Measurements from ENCODE around the gene FADS2.
"Not testable (repeated sequence)": the region's sequence is repeated elsewhere in the genome, so short reads cannot be mapped to it uniquely, and the experiment has no call there.

FADS2 gene

GRCh38 chr11:61879152-61879551 is 51.1 kb downstream of the FADS2 start:
- TF ChIP-seq, protein P1, sequence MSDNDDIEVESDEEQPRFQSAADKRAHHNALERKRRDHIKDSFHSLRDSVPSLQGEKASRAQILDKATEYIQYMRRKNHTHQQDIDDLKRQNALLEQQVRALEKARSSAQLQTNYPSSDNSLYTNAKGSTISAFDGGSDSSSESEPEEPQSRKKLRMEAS (IDR thresholded peaks at IDR 0.05; ENCODE audit: low read depth, low read length), result no peak
- TF ChIP-seq MYC (IDR thresholded peaks at IDR 0.05; ENCODE audit: low read depth, low read length), result no peak
- TF ChIP-seq, protein P2, sequence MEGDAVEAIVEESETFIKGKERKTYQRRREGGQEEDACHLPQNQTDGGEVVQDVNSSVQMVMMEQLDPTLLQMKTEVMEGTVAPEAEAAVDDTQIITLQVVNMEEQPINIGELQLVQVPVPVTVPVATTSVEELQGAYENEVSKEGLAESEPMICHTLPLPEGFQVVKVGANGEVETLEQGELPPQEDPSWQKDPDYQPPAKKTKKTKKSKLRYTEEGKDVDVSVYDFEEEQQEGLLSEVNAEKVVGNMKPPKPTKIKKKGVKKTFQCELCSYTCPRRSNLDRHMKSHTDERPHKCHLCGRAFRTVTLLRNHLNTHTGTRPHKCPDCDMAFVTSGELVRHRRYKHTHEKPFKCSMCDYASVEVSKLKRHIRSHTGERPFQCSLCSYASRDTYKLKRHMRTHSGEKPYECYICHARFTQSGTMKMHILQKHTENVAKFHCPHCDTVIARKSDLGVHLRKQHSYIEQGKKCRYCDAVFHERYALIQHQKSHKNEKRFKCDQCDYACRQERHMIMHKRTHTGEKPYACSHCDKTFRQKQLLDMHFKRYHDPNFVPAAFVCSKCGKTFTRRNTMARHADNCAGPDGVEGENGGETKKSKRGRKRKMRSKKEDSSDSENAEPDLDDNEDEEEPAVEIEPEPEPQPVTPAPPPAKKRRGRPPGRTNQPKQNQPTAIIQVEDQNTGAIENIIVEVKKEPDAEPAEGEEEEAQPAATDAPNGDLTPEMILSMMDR (IDR thresholded peaks at IDR 0.05; ENCODE audit: low read depth, low read length), result no peak
- TF ChIP-seq POLR2A (IDR thresholded peaks at IDR 0.05; ENCODE audit: extremely low read depth, insufficient read length), result no peak
- no peak overlapping the region for H3K4me3 ChIP-seq (ENCODE audit: low read depth, low read length)
- DNase-seq (ENCODE audit: low read depth), result no peak

DNA sequence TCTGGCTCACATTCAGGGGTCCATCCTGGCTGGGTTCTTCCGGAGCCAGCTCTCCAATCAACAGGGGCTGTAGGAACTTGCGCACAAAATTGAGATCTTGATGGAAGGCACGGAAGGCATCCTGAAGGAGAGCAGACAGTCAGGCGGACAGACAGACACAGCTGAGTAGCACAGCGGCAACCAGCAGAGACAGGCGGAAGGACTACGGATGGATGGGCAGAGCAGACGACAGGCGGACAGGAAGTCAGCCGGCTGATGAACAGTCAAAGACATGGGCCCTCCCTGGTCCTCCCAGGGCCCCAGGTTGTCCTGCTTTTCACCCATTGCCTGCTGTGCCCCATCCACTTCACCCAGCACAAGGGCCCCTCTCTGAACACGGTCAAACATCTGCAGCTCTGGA is 51.9 kb downstream of the FADS2 start:
- DNase-seq (ENCODE audit: low read depth), result no peak
- H3K4me3 ChIP-seq (ENCODE audit: low read depth, low read length), result no peak overlapping the region
- TF ChIP-seq, protein P2 (IDR thresholded peaks at IDR 0.05; ENCODE audit: low read depth, low read length), result no peak
- TF ChIP-seq POLR2A (IDR thresholded peaks at IDR 0.05; ENCODE audit: extremely low read depth, insufficient read length), result no peak
- TF ChIP-seq, protein P1 (IDR thresholded peaks at IDR 0.05; ENCODE audit: low read depth, low read length), result no peak
- no peak for TF ChIP-seq MYC (IDR thresholded peaks at IDR 0.05; ENCODE audit: low read depth, low read length)

DNA sequence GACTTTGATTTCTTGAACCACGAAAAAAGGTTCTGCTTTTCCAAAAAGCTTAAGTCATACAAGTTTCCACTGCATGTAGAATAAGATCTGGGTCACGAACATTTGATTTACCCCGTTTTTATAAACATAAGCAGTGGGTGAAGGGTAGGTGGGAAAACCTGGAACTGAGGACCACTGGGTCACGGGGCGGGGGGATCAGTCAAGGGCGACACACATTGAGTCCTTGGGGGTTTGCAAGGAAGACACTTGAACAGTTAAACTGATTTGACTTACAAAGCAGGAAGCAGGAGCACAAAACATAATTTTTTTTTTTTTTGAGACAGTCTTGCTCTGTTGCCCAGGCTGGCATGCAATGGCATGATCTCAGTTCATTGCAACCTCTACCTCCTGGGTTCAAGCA is 52.4 kb downstream of the FADS2 start:
- H3K4me3 ChIP-seq (ENCODE audit: low read depth, low read length), result no peak overlapping the region

DNA sequence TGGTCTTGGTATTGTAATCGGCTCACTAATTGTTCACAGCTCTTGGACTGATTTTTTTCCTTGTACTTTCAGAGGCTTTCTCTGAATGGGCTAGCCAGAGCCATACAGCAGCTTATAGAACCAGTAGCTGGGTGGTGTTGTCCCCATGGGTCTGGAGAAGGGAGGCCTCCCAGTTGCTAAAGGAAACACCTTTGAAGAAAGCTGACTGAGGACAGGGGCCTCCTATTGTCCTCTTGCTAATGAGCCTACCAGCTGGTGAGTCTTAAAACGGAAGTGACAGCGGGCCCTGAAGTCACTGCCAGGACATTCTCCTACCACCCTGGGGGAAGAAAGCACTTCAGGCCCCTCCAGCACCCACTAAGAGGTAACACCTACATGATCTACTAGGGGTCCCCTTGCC is 53.3 kb downstream of the FADS2 start:
- TF ChIP-seq, protein P2 (IDR thresholded peaks at IDR 0.05; ENCODE audit: low read depth, low read length), result no peak
- TF ChIP-seq MYC (IDR thresholded peaks at IDR 0.05; ENCODE audit: low read depth, low read length) (no peak), POLR2A (IDR thresholded peaks at IDR 0.05; ENCODE audit: extremely low read depth, insufficient read length) (no peak)
- no peak for DNase-seq (ENCODE audit: low read depth)
- no peak overlapping the region for H3K4me3 ChIP-seq (ENCODE audit: low read depth, low read length)

More for the DNA sequence above, 52.4 kb downstream of the FADS2 start:
- DNase-seq (ENCODE audit: low read depth), result no peak
- TF ChIP-seq, protein P2 (IDR thresholded peaks at IDR 0.05; ENCODE audit: low read depth, low read length), result no peak
- TF ChIP-seq POLR2A (IDR thresholded peaks at IDR 0.05; ENCODE audit: extremely low read depth, insufficient read length), result no peak
- TF ChIP-seq MYC (IDR thresholded peaks at IDR 0.05; ENCODE audit: low read depth, low read length), result no peak
- TF ChIP-seq, protein P1 (IDR thresholded peaks at IDR 0.05; ENCODE audit: low read depth, low read length), result no peak

DNA sequence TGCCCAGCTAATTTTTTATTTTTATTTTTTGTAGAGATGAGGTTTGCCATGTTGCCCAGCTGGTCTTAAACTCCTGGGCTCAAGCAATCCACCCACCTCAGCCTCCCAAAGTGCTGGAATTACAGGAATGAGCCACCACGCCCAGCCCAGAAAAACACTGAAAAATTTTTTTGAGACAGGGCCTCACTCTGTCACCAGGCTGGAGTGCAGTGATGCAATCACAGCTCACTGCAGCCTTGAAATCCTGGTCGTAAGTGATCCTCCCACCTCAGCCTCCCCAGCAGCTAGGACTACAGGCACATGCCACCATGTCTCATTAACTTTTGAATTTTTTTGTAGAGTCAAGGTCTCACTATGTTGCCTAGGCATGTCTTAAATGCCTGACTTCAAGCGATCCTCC is 54.2 kb downstream of the FADS2 start:
- not testable (repeated sequence) for DNase-seq (ENCODE audit: low read depth); H3K4me3 ChIP-seq (ENCODE audit: low read depth, low read length)

DNA sequence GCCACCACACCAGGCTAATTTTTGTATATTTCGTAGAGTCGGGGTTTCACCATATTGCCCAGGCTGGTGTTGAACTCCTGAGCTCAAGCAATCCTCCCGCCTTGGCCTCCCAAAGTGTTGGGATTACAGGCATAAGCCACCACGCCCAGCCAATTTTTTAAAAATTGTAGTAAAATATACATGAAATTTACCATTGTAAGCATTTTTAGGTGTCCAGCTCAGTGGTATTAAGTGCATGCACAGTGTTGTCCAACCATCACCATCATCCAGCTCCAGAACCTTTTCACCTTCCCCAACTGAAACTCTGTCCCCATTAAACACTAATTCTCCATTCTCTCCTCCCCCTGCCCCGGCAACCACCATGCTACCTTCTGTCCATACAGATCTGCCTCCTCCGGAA is 54.8 kb downstream of the FADS2 start:
- H3K4me3 ChIP-seq (ENCODE audit: low read depth, low read length), result no peak overlapping the region
- DNase-seq (ENCODE audit: low read depth), result no peak
- no peak for TF ChIP-seq POLR2A (IDR thresholded peaks at IDR 0.05; ENCODE audit: extremely low read depth, insufficient read length)
- no peak for TF ChIP-seq MYC (IDR thresholded peaks at IDR 0.05; ENCODE audit: low read depth, low read length)
- TF ChIP-seq, protein P2 (IDR thresholded peaks at IDR 0.05; ENCODE audit: low read depth, low read length), result no peak
- TF ChIP-seq, protein P1 (IDR thresholded peaks at IDR 0.05; ENCODE audit: low read depth, low read length), result no peak

Measured in NB4 (cell line).